GDM1 (cell line): Measurements from ENCODE around the gene WWC1.
"Not testable (repeated sequence)": the region's sequence is repeated elsewhere in the genome, so short reads cannot be mapped to it uniquely, and the experiment has no call there.

Source experiments
- DNase-seq: peaks from one replicate; lab custom pipeline; 2025; lab: John Stamatoyannopoulos, UW

Gene WWC1

GRCh38 chr5:168308976-168309598 lies 17.6 kb downstream of the WWC1 start:
- no peak for DNase-seq

DNA sequence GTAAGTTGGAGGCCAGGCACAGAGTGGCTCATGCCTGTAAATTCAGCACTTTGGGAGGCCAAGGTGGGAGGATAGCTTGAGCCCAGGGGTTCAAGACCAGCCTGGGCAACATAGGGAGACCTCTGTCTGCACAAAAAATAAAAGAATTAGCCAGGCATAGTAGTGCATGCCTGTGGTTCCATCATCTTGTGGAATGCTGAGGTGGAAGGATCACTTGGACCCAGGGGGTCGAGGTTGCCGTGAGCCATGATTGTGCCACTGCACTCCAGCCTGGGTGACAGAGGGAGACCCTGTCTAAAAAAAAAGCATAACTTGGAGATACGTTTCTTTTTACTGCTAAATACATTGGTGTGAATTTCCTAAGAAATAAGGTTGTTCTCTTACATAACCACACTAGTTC lies 19.1 kb downstream of the WWC1 start:
- DNase-seq = not testable (repeated sequence)

GRCh38 chr5:168311061-168311566 lies 19.7 kb downstream of the WWC1 start:
- DNase-seq = no peak

- no peak for DNase-seq
Measured at GRCh38 chr5:168312606-168313295, 21.3 kb downstream of the WWC1 start.

DNA sequence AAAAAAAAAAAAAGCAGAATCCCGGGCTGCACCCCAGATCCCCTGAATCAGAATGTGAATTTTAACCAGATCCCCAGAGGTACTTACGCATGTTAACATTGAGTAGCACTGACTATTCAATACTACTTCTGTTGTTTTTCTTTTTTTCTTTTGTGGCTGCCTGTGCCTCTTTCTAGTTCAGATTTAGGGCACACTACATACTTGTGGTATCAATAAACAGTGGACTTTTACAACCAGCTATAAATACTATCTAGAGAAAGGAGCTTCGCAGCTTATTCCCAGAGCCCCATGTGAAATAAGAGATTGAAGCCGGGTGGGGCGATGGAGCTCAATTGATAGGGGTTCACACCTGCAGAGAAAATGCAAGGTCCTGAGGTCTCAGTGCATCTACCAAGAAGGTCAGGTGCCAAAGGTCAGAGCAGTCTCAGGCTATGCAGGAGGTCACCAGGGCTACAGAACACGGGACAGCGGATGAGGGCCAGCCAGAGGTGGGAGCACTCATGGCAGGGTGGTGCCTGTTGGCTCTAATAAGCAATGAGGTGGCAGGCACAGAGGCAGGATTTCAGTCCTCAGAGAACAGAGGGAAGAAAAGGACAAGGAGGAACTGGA lies 22.3 kb downstream of the WWC1 start:
- DNase-seq = no peak

DNA sequence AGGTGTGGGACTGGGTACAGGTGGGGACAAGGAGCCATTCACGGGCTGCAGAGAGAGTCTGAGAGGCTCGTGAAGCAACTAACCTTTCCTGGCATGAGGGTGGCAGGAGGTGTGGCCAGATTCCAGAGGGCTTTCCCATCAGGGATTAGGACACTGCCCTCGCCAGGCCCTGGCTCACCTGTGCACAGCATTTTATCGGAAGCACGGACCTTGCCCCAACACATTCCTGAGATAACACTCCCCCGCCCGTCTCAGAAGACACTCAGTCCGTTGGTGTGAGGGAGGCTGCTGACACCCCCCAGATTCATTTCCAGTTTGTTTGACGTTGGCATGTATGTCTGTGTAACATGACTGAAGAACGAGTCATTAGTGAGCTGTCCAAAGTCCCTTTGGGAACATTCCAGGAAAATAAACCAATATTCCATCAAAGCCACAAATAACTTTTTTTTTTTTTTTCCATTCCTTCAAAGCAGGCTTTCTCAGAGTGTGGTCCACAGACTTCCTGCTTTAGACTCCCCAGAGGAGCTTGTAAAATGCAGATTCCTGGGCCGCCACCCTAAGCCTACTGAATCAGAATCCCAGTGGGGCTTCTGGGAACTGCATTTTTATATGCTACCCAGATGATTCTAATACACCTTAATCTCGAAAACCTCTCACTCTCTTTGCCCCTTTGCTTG lies 23.4 kb downstream of the WWC1 start:
- no peak for DNase-seq

GRCh38 chr5:168315416-168316138 lies 24.1 kb downstream of the WWC1 start:
- DNase-seq = no peak

- no peak for DNase-seq
Measured at GRCh38 chr5:168316139-168316578, 24.7 kb downstream of the WWC1 start.

GRCh38 chr5:168317096-168317520 lies 25.7 kb downstream of the WWC1 start:
- DNase-seq = no peak

DNA sequence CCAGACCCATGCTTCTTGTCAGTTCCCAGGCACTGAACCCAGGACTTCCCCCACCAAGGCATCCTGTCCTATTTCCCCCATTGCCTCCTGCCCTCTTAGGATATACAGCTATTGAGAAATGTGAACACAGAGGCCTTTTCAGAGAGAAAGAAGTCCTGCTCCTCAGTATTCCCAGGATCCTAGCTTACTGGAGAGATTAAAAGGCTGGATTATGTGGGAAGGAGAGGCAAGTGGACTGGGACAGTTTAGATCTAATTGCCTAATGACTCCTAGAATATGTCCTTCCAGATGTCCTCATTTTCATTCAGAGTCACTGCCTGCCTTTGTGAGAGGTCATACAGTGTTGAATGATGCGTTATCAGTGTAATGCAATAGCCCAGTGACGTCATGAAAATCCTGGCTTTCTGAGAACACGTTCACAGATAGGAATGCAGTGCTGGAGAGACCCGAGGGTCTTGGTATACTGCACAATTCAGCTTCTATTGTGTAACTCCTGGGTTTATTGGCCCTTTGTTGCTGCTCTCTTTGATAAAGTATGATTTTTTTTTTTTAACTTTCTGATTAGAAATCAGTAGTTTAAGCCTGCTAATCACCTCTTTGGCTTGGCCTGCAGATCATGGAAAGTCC lies 26.2 kb downstream of the WWC1 start:
- no peak for DNase-seq

DNA sequence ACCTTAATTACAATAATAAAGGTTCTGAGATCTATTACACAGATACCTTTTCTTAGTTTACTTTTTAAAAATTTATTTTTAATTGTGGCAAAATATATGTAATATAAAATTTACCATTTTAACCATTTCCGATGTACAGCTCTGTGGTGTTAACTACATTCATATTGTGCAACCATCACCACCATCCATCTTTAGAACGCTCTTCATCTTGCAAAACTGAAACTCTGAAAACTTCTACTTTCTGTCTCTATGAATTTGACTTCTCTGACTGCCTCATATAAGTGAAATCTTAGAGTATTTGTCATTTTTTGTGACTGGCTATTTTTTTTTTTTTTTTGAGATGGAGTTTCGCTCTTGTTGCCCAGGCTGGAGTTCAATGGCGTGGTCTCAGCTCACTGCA lies 26.8 kb downstream of the WWC1 start:
- DNase-seq = no peak

DNA sequence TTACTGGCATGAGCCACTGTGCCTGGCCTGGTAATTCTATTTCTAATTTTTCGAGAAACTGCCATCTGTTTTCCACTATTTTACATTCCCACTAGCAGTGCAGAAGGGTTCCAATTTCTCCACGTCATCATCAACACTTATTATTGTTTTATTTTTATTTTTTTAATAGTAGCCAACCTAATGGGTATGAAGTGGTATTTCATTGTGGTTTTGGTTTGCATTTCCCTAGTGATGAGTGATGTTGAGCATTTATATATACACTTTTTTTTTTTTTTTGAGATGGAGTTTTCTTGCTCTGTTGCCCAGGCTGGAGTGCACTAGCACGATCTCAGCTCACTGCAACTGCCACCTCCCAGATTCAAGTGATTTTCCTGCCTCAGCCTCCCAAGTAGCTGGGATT lies 28.3 kb downstream of the WWC1 start:
- no peak for DNase-seq

- no peak for DNase-seq
Measured at GRCh38 chr5:168320805-168321204, 29.4 kb downstream of the WWC1 start.

- DNase-seq = no peak
Measured at GRCh38 chr5:168324859-168325630, 33.6 kb downstream of the WWC1 start.

DNA sequence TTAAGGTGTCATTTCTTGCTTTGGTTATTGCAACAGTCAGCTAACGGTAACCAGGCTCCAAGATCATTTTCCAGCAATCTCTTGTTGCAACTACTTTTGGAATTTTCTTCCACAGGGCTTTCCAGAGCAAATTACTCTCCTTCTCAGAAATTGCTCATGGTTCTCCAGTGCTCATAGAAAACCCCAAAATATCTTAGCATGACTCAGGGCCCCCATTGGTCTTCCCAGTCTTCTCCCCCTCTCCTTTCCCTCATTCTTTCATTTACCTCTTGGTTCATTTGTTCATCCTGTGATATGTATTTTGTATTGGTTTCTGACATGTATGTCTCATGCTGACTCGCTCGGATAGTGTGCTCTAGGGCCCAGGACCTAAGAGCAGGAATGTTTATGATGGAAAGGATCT lies 35.6 kb downstream of the WWC1 start:
- no peak for DNase-seq

DNA sequence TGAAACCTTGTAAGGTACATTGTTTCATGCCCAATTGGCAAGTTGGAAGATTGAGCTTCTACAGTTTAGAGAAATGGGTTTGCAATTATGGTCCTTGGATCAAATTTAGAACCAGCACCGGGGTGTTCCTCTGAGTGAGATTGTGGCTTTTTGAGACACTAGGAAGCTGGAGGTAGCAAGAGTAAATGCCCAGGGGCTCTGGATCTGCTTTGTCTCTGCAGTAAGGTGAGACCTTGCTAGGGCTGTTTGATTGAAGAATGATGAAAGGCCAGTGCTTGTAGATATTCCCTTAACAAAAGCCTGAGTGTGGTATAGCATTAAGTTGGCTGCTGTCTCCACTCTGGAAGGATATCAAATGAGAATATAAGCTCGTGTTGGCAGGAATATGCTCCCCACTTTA lies 36.0 kb downstream of the WWC1 start:
- no peak for DNase-seq

DNA sequence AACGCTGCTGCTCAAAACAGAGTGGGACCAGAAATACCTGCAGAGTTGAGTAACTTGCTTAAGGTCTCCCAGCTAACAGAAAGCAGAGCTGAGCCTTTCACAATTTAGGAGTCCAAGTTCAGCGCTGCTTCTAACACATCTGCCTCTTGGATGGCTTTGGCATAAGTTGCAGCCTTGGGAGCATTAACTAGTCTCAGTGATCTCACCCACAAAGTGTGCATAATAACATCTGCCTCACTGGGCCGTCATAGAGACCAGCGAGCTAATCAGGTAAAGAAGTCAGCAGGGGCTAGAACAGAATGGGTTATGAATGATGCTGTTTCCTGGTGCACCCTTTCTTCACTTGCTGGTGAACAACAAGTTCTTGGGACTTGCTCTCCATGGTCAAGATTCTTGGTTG lies 36.5 kb downstream of the WWC1 start:
- no peak for DNase-seq

- DNase-seq = no peak
Measured at GRCh38 chr5:168328814-168329213, 37.4 kb downstream of the WWC1 start.

- DNase-seq = no peak
Measured at GRCh38 chr5:168329302-168329701, 37.9 kb downstream of the WWC1 start.

DNA sequence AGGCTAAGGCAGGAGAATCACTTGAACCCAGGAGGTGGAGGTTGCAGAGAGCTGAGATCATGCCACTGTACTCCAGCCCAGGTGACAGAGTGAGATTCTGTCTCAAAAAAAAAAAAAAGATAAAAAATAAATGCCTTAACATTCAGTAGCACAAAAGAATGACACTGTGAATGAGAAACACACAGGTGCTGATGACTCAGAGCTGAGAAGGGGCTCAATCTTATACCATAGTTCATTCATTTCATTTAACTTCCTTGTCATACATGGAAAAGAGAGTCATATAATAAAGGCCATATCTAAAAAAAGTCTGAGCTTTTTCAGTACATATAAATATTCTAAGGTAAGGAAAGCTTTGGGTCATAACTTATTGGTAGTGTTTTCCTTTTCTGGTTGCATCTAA lies 40.6 kb downstream of the WWC1 start:
- no peak for DNase-seq

DNA sequence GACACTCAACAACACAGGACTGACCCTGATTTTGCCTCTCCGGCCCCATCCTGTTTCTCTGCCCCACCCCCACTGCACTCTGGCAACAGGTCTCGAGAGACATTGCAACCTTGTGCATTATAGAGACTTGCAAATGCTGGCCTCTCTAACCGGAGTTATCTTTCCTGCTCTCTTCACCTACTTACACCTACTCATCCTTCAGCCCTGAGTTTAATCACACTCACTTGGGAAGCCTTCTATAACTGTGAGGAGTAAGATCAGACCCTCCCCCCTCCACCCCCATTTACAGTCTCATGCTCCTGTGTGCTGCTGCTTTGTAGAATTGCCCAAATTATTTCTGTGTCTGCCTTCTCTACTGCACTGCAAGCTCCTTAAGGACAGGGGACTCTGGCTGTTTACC lies 42.8 kb downstream of the WWC1 start:
- no peak for DNase-seq
